IPS-NIHi7 (cell line): Measurements from ENCODE around the gene HSPA1B.

Experiments
- DNase-seq: peaks from one replicate; pipeline ENCODE4 v3.0.0; 2012; ENCODE audit warnings: mixed read lengths; ENCODE audit errors: extremely low spot score

Gene HSPA1B

GRCh38 chr6:31878726-31879125 lies 51.2 kb downstream of the HSPA1B start, which contains the start of gene SLC44A4:
SLC44A4 (minus strand) TSS chr6:31878997; CDS start chr6:31878980, 17 bp downstream.
- DNase-seq = peak; percentile 74

GRCh38 chr6:31879143-31879542 lies 51.6 kb downstream of the HSPA1B start:
- DNase-seq = no peak
